ENCODE data around the gene FOXN3. TPM values are rescaled to one million over a fixed set of nuclear protein-coding genes. Genes with fewer than 3 reads are reported as not detected.

FOXN3 gene
- total and polyA plus RNA-seq, 2 experiments from 2014 or later: 98.9 to 167 TPM

DNA sequence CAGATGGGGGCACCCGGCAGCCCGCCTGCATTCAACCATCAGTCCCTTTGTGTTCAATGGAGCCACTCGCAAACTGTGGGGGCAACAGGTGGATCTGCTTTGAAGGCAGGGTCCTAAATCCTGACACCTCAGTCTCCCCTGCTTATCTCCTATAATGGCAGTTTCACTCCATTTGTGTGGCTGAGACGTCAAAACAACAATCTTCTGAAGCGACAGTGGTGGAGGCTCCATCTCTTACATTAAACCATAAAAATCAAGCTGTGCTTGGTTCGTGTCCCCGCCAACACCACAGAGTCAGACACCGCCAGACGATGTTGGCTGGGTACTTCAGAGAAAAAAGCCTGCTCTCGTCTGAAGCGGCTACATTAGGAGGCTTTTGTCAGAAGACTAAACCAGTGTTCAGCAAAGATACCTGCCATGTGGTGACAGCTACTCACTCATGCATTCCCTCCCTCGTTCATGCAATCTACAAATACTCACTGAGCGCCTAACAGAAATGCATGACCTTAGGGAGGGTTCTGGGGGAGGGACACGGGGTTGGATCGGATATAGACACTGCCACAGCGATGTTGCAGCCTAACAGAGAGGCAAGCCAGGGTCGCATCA is 253.9 kb downstream of the FOXN3 start:
- Histone ChIP-seq H3K79me2 (replicated peaks; ENCODE audit: insufficient read depth) (peaks cover 6% of the 10 kb centered on the region), H3K9me2 (ENCODE audit: insufficient read depth) (no peaks in the 10 kb centered on the region), H2AFZ (no peak overlapping the region), H3F3A (replicated peaks; ENCODE audit: low read depth) (no peaks in the 10 kb centered on the region), H4K20me1 (replicated peaks; ENCODE audit: insufficient read depth) (peaks cover 16% of the 10 kb centered on the region), H3K27me3 (ENCODE audit: insufficient read depth) (no peaks in the 10 kb centered on the region), H3K4me1 (ENCODE audit: insufficient read depth) (peaks cover 18% of the 10 kb centered on the region), H3K27ac (ENCODE audit: low read depth) (no peak overlapping the region), H3K4me2 (no peak overlapping the region), H3K4me3 (no peak overlapping the region), H3K36me3 (ENCODE audit: insufficient read depth) (peaks cover 4% of the 10 kb centered on the region; the same call in 1 of the 2 replicates)
- DNase-seq (ENCODE audit: low spot score) (no peak), ATAC-seq (no peak)
- Mint-ChIP-seq H3K4me1 (peaks cover 41% of the 10 kb centered on the region), H3K9me3 (no peaks in the 10 kb centered on the region), H3K36me3 (ENCODE audit: low read depth) (peaks cover 58% of the 10 kb centered on the region), H3K4me3 (no peak overlapping the region), H3K27me3 (ENCODE audit: insufficient read depth, low read depth, poor library complexity) (peaks cover 29% of the 10 kb centered on the region), H3K27ac (no peak overlapping the region)
- TF ChIP-seq EZH2 (IDR thresholded peaks at IDR 0.05; ENCODE audit: low read depth, unreplicated experiment): no peak
- TF ChIP-seq STAT1 (IDR thresholded peaks at IDR 0.05; ENCODE audit: unreplicated experiment): no peak
- no peak for TF ChIP-seq NANOG (IDR thresholded peaks at IDR 0.05; ENCODE audit: borderline replicate concordance)
- TF ChIP-seq, protein P1, sequence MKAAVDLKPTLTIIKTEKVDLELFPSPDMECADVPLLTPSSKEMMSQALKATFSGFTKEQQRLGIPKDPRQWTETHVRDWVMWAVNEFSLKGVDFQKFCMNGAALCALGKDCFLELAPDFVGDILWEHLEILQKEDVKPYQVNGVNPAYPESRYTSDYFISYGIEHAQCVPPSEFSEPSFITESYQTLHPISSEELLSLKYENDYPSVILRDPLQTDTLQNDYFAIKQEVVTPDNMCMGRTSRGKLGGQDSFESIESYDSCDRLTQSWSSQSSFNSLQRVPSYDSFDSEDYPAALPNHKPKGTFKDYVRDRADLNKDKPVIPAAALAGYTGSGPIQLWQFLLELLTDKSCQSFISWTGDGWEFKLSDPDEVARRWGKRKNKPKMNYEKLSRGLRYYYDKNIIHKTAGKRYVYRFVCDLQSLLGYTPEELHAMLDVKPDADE (IDR thresholded peaks at IDR 0.05): no peak
- no peak for TF ChIP-seq ZNF114 (CRISPR knock-in tag; IDR thresholded peaks at IDR 0.05)
- TF ChIP-seq, protein P2, sequence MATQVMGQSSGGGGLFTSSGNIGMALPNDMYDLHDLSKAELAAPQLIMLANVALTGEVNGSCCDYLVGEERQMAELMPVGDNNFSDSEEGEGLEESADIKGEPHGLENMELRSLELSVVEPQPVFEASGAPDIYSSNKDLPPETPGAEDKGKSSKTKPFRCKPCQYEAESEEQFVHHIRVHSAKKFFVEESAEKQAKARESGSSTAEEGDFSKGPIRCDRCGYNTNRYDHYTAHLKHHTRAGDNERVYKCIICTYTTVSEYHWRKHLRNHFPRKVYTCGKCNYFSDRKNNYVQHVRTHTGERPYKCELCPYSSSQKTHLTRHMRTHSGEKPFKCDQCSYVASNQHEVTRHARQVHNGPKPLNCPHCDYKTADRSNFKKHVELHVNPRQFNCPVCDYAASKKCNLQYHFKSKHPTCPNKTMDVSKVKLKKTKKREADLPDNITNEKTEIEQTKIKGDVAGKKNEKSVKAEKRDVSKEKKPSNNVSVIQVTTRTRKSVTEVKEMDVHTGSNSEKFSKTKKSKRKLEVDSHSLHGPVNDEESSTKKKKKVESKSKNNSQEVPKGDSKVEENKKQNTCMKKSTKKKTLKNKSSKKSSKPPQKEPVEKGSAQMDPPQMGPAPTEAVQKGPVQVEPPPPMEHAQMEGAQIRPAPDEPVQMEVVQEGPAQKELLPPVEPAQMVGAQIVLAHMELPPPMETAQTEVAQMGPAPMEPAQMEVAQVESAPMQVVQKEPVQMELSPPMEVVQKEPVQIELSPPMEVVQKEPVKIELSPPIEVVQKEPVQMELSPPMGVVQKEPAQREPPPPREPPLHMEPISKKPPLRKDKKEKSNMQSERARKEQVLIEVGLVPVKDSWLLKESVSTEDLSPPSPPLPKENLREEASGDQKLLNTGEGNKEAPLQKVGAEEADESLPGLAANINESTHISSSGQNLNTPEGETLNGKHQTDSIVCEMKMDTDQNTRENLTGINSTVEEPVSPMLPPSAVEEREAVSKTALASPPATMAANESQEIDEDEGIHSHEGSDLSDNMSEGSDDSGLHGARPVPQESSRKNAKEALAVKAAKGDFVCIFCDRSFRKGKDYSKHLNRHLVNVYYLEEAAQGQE (IDR thresholded peaks at IDR 0.05; ENCODE audit: unreplicated experiment): no peak
- TF ChIP-seq, protein P3, sequence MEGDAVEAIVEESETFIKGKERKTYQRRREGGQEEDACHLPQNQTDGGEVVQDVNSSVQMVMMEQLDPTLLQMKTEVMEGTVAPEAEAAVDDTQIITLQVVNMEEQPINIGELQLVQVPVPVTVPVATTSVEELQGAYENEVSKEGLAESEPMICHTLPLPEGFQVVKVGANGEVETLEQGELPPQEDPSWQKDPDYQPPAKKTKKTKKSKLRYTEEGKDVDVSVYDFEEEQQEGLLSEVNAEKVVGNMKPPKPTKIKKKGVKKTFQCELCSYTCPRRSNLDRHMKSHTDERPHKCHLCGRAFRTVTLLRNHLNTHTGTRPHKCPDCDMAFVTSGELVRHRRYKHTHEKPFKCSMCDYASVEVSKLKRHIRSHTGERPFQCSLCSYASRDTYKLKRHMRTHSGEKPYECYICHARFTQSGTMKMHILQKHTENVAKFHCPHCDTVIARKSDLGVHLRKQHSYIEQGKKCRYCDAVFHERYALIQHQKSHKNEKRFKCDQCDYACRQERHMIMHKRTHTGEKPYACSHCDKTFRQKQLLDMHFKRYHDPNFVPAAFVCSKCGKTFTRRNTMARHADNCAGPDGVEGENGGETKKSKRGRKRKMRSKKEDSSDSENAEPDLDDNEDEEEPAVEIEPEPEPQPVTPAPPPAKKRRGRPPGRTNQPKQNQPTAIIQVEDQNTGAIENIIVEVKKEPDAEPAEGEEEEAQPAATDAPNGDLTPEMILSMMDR (conservative IDR thresholded peaks at IDR 0.05; ENCODE audit: low read depth in 2 of 2): no peak
- no peak for TF ChIP-seq EZH2phosphoT487 (IDR thresholded peaks at IDR 0.05; ENCODE audit: unreplicated experiment)
- TF ChIP-seq ZNF331 (CRISPR knock-in tag; IDR thresholded peaks at IDR 0.05; ENCODE audit: low read depth): no peak
- no peak for TF ChIP-seq CREB1 (CRISPR knock-in tag; IDR thresholded peaks at IDR 0.05; ENCODE audit: low read depth)
- TF ChIP-seq JUNB (IDR thresholded peaks at IDR 0.05; ENCODE audit: unreplicated experiment): no peak
- TF ChIP-seq, protein P4, sequence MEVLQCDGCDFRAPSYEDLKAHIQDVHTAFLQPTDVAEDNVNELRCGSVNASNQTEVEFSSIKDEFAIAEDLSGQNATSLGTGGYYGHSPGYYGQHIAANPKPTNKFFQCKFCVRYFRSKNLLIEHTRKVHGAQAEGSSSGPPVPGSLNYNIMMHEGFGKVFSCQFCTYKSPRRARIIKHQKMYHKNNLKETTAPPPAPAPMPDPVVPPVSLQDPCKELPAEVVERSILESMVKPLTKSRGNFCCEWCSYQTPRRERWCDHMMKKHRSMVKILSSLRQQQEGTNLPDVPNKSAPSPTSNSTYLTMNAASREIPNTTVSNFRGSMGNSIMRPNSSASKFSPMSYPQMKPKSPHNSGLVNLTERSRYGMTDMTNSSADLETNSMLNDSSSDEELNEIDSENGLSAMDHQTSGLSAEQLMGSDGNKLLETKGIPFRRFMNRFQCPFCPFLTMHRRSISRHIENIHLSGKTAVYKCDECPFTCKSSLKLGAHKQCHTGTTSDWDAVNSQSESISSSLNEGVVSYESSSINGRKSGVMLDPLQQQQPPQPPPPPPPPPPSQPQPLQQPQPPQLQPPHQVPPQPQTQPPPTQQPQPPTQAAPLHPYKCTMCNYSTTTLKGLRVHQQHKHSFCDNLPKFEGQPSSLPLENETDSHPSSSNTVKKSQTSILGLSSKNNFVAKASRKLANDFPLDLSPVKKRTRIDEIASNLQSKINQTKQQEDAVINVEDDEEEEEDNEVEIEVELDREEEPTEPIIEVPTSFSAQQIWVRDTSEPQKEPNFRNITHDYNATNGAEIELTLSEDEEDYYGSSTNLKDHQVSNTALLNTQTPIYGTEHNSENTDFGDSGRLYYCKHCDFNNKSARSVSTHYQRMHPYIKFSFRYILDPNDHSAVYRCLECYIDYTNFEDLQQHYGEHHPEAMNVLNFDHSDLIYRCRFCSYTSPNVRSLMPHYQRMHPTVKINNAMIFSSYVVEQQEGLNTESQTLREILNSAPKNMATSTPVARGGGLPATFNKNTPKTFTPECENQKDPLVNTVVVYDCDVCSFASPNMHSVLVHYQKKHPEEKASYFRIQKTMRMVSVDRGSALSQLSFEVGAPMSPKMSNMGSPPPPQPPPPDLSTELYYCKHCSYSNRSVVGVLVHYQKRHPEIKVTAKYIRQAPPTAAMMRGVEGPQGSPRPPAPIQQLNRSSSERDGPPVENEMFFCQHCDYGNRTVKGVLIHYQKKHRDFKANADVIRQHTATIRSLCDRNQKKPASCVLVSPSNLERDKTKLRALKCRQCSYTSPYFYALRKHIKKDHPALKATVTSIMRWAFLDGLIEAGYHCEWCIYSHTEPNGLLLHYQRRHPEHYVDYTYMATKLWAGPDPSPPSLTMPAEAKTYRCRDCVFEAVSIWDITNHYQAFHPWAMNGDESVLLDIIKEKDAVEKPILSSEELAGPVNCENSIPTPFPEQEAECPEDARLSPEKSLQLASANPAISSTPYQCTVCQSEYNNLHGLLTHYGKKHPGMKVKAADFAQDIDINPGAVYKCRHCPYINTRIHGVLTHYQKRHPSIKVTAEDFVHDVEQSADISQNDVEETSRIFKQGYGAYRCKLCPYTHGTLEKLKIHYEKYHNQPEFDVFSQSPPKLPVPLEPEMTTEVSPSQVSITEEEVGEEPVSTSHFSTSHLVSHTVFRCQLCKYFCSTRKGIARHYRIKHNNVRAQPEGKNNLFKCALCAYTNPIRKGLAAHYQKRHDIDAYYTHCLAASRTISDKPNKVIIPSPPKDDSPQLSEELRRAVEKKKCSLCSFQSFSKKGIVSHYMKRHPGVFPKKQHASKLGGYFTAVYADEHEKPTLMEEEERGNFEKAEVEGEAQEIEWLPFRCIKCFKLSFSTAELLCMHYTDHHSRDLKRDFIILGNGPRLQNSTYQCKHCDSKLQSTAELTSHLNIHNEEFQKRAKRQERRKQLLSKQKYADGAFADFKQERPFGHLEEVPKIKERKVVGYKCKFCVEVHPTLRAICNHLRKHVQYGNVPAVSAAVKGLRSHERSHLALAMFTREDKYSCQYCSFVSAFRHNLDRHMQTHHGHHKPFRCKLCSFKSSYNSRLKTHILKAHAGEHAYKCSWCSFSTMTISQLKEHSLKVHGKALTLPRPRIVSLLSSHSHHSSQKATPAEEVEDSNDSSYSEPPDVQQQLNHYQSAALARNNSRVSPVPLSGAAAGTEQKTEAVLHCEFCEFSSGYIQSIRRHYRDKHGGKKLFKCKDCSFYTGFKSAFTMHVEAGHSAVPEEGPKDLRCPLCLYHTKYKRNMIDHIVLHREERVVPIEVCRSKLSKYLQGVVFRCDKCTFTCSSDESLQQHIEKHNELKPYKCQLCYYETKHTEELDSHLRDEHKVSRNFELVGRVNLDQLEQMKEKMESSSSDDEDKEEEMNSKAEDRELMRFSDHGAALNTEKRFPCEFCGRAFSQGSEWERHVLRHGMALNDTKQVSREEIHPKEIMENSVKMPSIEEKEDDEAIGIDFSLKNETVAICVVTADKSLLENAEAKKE (CRISPR knock-in tag; IDR thresholded peaks at IDR 0.05): no peak
- no peak for TF ChIP-seq POLR2AphosphoS5 (IDR thresholded peaks at IDR 0.05; ENCODE audit: low read depth)

All from GM23338 (cell line).